HuH-7.5 (cell line): Measurements from ENCODE around the gene FAXC.

Source experiments
- DNase-seq: peaks from one replicate; pipeline ENCODE4 v3.0.0; 2011; ENCODE audit warnings: low spot score

The FAXC gene

DNA sequence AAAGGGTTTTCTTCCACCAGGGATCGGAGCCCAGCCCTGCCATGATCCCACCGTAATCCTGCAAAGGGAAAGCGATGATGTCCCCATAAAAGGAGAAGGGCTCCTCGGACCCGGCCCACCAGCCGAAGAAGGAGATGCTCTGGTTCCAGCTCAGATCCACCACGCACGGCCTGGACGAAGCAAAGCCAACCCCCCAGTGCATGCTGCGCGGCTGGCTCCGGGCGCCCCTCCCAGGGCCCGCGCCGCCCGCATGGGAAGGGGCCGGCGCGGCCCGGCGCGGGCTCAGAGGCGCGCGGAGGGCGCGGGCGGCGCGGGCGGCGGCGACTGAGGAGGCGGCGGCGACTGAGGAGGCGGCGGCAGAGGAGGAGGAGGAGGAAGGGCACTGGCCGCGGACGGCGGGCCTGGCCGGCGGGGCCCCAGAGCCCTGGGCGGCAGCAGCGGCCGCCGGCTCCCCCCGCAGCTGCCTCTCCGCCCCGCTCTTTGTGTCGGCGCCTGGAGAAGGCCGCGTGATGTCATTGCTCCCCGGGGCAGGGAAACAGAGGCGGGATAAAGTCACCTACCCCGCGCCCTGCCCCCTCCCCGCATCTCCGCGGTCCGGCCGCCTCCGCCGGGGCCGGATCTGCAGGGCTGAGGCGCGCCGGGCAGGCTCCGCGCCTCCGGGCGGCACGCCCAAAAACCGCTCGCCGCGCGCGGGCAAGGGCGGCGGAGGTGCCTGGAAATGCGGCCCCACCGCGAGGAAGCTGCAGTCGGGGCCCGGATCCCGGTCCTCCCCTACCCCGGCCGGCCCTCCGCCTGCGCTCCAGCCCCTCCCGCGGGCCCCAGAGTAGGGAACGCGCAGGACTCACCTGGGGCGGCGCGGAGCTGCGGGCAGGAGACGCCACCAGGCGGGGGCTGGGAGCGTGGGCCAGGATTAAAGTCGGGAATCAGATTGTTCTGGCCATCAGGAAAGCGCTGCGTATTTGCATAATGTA lies at the start of gene FAXC:
FAXC (minus strand) TSS at position 504 of the 971 bp plus-strand sequence; CDS start at position 202, 302 bp downstream.
- DNase-seq, result peak; percentile 73

DNA sequence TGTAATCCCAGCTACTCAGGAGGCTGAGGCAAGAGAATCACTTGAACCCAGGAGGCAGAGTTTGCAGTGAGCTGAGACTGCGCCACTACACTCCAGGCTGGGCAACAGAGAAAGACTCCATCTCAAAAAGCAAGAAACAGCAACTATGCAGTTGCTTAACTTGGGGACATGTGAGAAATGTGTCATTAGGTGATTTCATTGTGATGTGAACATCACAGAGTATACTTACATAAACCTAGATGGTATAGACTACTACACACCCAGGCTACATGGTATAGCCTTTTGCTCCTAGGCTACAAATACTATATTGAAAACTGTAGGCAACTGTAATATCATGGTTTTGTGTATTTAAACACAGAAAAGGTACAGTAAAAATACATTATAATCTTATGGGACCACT lies 47.8 kb upstream of the FAXC start:
- no peak for DNase-seq

DNA sequence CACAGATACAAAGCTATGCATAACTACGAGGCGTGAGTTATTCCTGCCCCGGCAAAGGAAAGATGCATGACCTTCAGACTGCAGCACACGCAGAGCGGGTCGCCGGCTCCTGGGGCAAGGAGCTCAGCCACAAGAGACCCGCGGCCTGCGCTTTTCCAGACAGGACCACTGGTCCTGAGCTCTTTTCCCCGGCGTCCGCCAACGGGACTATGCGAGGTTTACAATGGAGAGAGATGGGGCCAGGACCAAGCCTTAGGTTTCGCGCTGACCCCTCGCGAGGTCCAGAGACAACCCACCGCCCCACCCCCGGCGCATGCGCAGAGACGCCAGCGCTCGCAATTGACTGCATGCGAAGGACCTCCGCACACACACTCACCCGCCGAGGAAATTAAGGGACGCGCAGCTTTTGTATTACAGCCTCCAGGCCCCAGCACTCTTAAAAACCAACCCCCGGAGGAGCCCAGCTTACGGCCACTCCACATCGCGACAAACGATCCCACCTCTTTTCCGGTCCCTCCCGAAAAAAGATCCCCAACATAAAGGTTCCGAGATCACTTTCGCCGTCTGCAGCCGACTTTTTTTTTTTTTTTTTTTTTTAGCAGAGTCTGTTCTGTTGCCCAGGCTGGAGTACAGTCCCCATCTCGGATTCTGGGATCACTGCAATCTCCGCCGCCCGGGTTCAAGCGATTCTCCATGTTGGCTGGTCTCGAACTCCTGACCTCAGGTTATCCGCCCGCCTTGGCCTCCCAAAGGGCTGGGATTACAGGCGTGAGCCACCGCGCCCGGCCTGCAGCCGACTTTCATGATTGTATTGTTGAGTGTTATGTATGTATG lies 44.4 kb upstream of the FAXC start, which contains the start of gene COQ3:
COQ3 (minus strand) TSS at position 498 of the 834 bp plus-strand sequence; CDS start at position 482, 16 bp downstream.
- peak; percentile 71 for DNase-seq

DNA sequence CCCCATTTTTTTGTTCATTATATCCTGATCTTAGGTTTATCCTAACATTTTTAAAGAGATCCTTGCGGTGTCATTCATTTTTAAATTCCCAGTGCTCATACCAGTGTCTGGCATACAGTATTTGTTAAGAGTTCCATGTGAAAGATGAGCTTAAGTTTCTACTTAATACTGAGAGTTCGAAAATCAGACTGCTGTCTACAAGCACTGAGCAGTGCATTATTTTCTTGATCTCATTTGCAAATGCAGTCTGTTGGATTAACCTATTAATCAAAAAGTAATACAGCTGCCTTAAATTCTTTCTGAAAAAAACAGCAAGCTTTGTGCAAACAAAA lies 43.9 kb upstream of the FAXC start:
- DNase-seq, result peak; percentile 4

DNA sequence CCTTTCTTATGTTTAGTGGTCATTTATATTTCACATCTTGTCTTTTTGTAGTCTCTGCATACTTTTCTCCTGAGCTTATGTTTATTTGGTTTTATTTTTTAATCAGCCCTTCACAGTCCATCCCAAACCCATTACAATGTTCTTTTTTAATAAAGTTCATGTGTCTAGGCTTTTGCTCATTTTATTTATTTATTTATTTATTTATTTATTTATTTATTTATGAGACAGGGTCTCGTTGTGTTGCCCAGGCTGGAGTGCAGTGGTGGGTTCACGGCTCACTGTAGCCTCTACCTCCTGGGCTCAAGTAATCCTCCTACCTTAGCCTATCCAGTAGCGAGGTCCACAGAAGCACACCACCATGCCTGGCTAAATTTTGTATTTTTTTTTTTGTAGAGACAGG lies 41.4 kb upstream of the FAXC start:
- no peak for DNase-seq

DNA sequence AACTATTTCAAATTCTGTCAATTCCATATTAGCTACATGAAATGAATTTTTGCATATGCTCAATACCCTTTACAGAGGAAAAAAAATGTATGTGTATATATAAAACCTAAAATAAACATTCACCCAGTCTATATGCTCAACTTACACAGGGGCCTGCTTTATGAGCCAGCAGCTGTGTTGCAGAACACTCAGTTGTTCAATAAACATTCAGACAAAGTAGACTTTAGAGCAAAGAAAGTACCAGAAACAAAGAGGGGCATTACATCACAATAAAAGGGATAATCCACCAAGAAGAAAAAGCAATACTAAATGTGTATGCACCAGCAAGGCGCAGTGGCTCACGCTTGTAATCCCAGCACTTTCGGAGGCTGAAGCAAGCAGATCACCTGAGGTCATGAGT lies 35.0 kb upstream of the FAXC start:
- no peak for DNase-seq

DNA sequence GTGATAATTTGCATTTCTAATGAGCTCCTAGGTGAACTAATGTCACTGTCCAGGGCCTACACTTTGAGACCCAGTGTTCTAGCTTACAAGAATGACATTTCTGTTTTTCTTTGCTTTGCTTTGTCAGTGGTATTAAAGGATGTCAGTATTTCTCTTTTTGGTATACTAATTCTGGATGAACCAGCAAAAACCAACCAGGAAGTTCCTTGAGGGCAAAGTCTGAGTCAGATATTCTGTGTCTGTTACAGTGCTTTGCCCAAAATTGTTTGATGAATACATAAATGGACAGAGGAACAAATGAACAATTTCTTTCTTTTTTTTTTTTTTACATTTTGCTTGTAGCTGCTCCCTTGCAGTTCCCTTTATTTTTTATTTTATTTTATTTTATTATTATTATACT lies 29.2 kb upstream of the FAXC start:
- no peak for DNase-seq

DNA sequence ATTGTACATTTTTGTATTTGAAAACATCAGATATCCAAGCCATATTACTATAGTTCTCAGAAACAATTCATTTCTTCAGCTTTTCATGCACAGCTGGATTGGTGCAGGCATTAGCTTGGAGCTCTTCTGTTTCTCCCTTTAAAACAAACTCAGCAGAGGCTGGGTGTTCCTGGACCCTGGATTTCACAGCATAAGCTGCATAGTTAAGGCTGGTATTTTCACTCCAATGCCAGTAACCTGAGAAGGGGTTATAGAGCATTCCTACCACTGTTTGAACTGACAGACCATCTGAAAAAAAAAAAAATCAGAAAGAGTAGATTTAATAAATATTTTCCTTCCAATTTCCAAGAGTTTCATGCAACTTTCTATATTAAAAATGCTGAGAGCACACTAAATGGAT lies 20.1 kb upstream of the FAXC start:
- no peak for DNase-seq

DNA sequence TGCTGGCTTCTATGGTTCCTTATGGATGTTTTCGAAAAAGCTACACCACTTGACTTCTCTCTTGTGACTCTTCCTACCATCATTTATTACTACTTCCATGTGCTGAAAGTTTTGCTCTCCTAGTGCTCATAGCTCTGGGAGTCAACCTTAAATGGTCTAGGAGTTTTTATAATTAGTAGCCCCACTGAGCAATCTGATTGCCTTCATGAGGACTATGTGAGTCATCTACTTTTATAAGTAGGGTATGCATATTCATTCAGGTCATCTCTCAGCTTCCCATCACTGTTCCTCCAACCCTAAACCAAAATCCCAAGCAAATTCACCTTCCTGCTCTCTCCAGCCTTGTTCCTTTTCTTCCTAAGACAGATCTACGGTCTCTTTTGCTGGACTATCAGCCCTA lies 17.4 kb upstream of the FAXC start:
- no peak for DNase-seq

DNA sequence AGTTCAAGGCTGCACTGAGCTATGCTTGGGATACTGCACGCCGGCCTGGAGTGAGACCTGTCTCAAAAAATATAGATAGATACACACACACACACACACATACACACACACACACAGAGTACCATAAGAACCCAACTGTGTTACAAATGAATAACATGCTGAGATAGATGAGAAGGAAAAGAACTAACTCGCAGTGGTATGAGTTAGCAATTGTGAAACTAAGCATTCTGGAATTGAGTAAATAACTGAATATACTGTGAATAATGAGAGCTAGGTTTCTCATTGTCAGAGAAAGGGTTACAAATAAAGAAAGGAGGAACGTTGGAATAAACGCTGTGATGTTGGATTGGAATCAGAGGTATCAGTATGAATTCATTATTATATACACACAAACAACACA lies 14.6 kb upstream of the FAXC start:
- DNase-seq, result no peak

DNA sequence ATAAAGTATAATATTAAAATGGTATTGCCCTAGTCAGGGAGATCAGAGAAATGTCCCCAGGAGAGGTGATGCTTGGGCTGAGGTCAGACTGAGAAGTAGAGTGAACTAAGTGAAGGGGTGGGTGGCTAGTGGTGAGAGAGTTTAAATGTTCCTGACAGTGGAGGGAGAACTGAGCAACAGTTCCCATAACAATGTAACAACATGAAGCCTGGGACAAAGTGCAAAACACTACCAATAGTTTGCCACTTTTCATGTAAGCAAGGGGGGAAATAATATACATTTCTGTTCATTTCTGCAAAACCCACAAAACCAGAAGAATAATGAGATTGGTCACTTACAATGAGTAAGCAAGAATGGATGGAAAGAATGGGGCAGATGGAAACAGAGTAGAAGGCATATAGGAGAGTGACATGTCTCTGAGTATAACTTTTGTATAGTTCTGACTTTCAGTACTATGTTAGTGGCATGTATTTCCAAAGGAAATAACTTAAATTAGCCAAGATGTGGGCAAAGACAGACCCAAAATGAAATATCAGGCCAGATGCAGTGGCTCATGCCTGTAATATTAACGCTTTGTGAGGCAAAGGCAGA lies 13.3 kb upstream of the FAXC start:
- no peak for DNase-seq

DNA sequence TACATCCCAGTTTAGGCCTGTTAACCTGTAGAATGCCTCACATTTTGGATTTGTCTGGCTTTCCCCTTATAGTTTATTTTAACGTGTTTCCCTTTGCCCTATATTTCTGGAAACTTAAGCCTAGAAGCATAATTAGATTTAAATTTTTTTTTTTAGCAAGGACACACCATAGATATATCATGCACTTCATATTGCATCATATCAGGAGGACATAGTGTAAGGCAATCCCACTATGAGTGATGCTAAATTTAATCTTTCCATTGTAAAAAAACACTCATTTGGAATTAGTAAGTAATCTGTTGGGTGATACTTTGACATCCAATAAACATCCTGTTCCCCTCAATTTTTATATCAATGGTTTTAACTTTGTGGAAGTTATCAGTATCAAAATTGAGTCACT lies 10.3 kb upstream of the FAXC start:
- no peak for DNase-seq

DNA sequence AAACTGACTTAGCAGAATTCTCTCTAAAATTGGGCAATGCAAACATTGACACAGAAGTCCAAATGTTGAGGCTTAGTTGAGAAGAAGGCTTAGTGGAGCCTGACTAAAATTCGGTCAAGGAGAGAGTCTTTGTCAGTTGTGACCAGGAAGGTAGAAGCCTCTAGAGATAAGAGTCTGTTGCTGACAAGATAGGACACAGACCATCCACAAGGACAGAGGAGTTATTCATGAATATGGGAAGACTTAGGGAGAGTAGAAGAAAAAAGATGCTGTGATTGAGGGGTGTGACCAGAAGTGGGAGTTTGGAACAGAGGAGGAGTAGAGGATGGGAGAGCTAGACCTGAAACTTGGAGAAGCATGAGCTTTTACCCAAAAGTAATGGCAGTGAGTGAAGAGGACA lies 7.2 kb upstream of the FAXC start:
- no peak for DNase-seq

DNA sequence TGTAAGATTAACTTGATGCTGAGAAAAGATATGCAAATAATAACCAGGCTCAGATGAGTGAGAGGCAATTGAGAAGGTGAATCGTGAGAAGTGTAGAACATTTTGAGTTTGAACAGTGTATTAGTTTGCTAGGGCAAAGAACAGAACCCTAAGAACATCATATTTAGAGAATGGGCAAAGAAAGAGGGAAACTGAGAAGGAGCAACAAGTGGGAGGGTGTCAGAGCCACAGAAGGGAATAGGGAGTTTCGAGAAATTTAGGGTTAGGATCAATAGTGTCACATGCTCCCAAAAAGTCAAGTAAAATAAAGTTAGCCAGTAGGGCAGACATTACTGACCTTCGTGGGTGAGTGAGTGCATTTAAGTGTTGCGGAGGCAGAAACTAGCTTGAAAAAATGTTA lies 5.5 kb upstream of the FAXC start:
- DNase-seq, result no peak

DNA sequence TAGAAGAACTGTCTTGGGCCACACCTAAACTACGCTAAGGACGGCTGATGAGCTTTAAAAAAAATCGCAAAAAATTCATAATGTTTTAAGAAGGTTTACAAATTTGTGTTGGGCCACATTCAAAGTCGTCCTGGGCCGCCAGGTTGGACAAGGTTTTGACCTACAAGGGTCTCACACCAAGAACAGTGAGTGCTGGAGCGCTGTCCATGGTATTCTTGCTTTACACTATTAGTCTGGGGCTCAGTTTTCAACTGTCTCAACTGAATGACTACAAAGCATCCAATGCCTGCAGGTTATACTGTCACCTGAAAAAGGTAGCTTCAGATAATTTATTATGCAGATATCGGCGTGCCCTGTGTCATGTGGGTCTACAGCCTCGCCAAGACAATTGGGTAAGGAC lies 3.7 kb upstream of the FAXC start:
- DNase-seq, result no peak

DNA sequence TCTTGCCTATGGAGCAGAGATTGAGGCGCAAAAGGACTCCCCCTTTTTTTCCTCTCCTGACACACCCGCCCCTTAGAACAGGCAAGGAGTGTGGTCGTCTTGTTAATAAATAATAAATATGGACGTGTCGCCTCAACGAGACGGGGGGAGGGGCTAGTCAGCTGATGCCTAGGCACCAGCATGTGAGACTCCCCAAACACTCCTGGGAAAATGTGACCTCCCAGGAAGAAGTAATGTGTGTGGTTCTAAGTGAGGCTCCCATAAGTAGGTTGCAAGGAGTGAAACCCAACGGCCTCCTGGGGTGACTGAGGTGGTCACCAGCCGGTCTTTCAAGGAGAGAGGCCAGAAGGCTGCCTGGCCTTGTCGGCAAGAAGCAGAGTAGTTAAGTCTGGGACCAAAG lies 1.1 kb upstream of the FAXC start:
- no peak for DNase-seq

DNA sequence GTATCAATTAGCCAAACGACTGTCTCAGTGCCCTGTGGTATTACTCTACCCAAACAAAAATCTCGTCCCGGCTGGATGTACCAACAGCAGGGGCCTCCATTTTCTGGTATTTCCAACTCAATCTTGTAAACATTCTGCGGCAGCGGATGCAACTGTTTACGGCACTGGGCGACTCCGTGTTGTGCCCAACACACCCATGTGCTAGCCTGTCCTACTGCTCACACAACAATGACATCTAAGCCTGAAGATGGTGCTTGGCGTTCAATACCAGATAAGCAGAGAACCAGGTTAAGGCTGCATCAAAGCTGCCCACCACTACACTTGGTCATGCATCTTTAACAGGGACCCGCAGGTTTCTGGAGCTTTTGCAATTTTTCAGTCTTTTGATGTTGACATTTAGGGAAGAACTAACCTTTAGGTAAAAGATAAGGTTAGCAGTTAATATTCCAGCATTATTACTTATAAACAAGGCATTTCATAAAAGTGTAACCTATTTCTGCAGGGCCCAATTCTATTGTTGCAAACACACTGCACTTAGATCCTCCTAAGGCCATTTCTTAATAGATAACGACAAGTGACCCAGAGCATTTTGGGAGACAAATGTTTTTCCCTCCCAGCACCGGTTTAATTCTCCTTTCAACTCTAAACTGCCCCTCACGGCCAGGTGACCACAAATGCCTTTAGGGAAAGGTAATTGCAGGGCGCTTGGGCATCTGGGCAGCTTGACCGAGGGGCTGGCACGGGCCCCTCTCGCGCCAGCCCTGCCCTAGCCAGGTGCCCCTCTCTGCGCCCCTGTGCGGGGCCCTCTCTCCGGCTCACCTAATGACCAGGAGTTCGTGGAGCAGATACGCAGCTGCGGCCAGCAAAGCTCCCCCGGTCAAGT lies 945 bp downstream of the FAXC start:
- no peak for DNase-seq

DNA sequence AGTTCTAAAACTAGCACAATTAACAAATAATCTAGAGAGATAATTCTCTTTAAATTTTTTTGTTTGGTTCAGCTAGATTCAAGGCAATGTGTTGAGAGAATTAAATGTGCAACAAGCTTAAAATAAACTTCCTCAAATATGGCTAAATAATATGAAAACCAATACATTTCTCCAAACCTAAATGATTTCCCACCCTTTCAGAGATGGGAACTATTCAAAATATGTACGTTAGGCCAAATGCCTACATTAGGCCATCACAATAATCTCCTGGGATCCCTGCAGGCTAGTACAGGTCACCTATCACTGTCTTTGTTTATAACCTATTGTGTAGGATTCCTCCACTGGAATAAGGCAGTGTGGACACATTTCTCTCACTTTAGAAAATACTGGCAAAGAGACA lies 1.7 kb downstream of the FAXC start:
- no peak for DNase-seq

DNA sequence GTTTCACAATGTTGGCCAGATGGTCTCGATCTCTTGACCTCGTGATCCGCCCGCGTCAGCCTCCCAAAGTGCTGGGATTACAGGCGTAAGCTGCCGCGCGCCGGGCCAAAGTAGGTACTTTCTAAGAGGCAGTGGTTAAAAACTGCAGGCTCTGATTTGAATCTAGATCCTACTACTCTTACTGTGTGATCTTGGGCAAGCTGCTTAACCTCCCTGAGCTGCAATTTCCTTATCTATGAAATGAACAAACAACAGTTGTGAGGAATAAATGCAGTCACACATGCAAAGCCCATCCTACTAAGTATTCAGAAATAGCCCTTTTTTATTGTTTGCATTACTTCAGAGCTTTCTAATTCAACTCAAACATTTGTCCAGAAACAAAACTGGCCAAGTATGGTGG lies 2.9 kb downstream of the FAXC start:
- no peak for DNase-seq

DNA sequence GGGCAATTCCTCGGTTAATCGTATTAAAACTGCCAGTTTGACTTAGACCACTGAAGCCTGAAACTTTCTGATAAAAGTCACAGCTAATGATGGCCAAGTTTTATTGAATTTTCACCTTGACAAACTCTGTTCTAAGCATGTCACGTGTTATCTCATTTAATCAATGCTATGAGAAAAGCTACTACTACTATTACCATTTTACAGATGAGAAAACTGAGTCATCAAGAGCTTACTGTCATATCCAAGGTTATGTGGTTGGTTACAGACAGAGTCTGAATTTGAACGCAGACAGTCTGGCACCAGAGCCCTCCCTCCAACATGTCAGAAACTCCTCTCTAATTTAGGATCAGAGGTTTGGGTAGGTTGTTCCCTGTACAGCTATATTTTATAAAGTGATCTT lies 4.3 kb downstream of the FAXC start:
- no peak for DNase-seq

DNA sequence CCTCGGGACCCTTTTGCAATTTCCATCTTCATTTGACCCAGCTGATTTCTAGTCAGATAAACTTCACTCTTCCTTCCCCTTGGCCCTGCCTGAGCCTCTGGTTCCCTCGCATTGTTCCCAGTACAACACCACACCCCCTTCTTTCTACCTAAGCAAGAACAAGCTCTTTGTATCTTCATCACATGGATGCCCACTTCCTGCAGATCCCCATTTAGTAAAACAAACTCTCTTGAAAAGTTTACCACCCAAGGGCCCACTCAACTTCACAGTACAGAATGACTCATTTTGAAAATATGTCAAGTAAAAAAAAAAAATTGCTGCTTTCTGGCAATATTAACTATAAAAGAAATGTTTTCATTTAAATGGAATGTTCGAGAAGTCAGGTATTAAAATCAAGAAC lies 5.2 kb downstream of the FAXC start:
- no peak for DNase-seq
